GM10266 (cell line): ENCODE data around the gene LRRC10.
"Not testable (repeated sequence)": the region's sequence is repeated elsewhere in the genome, so short reads cannot be mapped to it uniquely, and the experiment has no call there.

Experiments used
- DNase-seq: peaks from one replicate; pipeline ENCODE4 v3.0.0; 2012; ENCODE audit errors: extremely low spot score
- CTCF ChIP-seq: IDR thresholded peaks from 2 replicates; pipeline ENCODE4 v1.5.1; 2012; ENCODE audit warnings: mild to moderate bottlenecking, low read depth; ENCODE audit not compliant: control insufficient read depth, insufficient read depth; ENCODE audit errors: missing control alignments

The LRRC10 gene

DNA sequence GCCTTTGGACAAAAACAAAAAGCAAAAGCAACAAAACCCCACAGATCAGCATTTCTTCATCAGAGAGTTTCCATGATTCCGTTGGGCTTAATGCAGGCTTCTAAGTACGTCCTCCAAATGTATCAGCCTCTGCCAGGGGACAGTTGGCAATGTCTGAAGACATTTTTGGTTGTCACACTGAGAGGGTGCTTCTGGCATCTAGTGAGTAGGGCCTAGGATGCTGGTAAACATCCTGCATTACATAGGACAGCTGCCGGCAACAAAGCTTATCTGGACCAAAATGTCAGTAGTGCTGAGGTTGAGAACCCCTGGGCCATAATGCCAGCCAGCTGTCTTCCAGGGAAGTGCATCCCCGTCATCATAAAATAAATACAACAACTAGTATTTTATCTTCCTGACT lies 9.4 kb upstream of the LRRC10 start:
- TF ChIP-seq CTCF = no peak
- no peak for DNase-seq

DNA sequence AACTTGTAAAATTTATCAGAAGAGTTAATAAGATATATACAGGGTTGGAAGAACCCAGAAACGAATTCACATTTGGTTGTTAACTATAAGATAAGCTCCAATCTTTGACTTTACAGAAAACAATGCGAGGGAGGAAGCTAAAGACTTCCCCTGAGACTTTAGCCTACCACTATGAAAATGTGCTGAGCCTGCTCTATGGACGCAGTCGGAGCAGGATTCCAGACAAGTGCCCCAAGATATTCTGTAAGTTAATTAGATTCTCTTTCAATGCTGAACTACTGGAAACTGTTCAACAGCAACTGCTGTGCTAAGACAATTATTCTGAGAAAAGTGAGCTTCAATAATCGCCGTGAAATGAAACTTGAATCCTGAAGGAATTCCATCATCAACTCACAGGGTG lies 8.3 kb upstream of the LRRC10 start:
- no peak for TF ChIP-seq CTCF
- no peak for DNase-seq

- no peak for TF ChIP-seq CTCF
- no peak for DNase-seq
Observed at GRCh38 chr12:69616025-69616424, 5.3 kb upstream of the LRRC10 start.

GRCh38 chr12:69613351-69613750 lies 2.6 kb upstream of the LRRC10 start:
- DNase-seq = no peak
- TF ChIP-seq CTCF = no peak

DNA sequence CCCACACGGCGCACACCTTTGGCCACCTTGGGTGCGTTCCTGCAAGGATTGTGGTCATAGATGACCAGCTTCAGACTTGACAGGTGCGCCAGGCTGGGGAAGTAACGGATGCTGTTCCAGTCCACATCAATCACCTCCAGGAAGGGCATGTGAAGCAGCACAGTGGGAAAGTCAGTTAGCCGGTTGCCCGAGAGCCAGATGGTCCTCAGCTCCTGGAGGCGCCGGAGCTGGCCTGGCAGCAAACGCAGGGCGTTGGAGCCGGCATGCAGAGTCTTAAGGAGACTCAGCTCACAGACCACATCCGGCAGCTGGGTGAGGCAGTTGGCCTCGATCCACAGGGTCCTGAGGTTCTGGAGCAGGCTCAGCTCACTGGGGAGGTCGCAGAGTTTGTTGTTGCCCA lies 581 bp downstream of the LRRC10 start:
- TF ChIP-seq CTCF = no peak
- no peak for DNase-seq

DNA sequence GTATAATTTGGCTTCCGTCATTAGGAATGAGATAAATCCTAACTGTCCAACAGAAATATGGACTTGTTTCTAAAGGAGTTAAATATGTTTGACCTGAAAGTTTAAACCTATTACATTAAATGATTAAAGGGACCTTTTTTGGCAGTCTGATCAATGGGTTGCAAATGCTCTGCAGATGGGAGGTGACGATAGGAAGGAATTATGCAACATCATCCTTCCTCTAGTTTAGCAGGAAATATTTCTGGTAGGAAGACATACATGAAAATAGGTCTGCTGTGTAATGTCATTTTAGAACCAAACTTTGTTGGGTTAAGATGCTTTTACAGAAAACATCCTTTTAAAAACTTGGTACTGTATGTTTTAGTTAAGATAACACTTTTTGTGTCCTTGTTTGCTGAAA lies 2.6 kb downstream of the LRRC10 start:
- no peak for DNase-seq
- no peak for TF ChIP-seq CTCF

DNA sequence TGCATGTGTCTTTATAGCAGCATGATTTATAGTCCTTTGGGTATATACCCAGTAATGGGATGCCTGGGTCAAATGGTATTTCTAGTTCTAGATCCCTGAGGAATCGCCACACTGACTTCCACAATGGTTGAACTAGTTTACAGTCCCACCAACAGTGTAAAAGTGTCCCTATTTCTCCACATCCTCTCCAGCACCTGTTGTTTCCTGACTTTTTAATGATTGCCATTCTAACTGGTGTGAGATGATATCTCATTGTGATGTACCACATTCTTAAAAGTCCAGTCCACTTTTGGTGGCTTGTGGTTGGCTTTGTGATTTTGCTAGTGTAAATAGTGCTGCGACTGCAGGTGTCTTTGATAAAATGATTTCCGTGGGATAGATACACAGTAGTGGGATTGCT lies 6.4 kb downstream of the LRRC10 start:
- not testable (repeated sequence) for DNase-seq

DNA sequence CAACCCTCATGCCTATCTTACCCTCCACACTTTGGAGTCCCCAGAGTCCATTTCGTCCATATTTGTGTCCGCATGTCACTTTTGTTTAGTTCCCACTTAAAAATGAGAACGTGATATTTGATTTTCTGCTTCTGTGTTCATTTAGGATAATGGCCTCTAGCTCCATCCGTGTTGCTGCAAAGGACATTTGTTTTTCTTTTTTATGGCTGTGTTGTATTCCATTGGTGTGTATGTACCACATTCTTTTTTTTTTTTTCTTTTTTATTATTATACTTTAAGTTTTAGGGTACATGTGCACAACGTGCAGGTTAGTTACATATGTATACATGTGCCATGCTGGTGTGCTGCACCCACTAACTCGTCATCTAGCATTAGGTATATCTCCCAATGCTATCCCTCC lies 7.2 kb downstream of the LRRC10 start:
- DNase-seq = not testable (repeated sequence)
